Fibroblast of skin of scalp (primary cell): ENCODE results near the gene PPM1H.
A peak's percentile ranks its signal among the peaks of the same experiment; 100 is the strongest.

Source experiments
- DNase-seq: peaks from one replicate; pipeline ENCODE4 v3.0.0-alpha.2; 2013

The PPM1H gene

GRCh38 chr12:62709311-62709710, 225.6 kb downstream of the PPM1H start:
- peak; percentile 80 for DNase-seq

GRCh38 chr12:62707939-62708338, 227.0 kb downstream of the PPM1H start:
- DNase-seq: no peak

GRCh38 chr12:62705846-62706245, 229.1 kb downstream of the PPM1H start:
- DNase-seq: no peak

GRCh38 chr12:62703011-62703380, 232.0 kb downstream of the PPM1H start:
- peak; percentile 75 for DNase-seq

- DNase-seq: no peak
Observed at GRCh38 chr12:62701492-62701891, 233.5 kb downstream of the PPM1H start.

- DNase-seq: no peak
Observed at GRCh38 chr12:62700091-62700880, 234.7 kb downstream of the PPM1H start.

GRCh38 chr12:62698701-62699101, 236.2 kb downstream of the PPM1H start:
- DNase-seq: peak; percentile 85

- no peak for DNase-seq
Observed at GRCh38 chr12:62697893-62698292, 237.1 kb downstream of the PPM1H start.

GRCh38 chr12:62695696-62696095, 239.3 kb downstream of the PPM1H start:
- no peak for DNase-seq

GRCh38 chr12:62694632-62695031, 240.3 kb downstream of the PPM1H start:
- no peak for DNase-seq

- DNase-seq: no peak
Observed at GRCh38 chr12:62694116-62694515, 240.8 kb downstream of the PPM1H start.

- DNase-seq: no peak
Observed at GRCh38 chr12:62693376-62694050, 241.4 kb downstream of the PPM1H start.

GRCh38 chr12:62692884-62693283, 242.1 kb downstream of the PPM1H start:
- peak; percentile 92 for DNase-seq

GRCh38 chr12:62691309-62691708, 243.6 kb downstream of the PPM1H start:
- DNase-seq: no peak

- no peak for DNase-seq
Observed at GRCh38 chr12:62689042-62689839, 245.7 kb downstream of the PPM1H start.

- DNase-seq: peak; percentile 83
Observed at GRCh38 chr12:62686938-62687337, 248.0 kb downstream of the PPM1H start.

- peak; percentile 91 for DNase-seq
Observed at GRCh38 chr12:62684570-62685295, 250.2 kb downstream of the PPM1H start.

GRCh38 chr12:62683776-62684569, 251.0 kb downstream of the PPM1H start:
- DNase-seq: peak; percentile 80

GRCh38 chr12:62681306-62681705, 253.6 kb downstream of the PPM1H start:
- no peak for DNase-seq

- no peak for DNase-seq
Observed at GRCh38 chr12:62679608-62680007, 255.3 kb downstream of the PPM1H start.

GRCh38 chr12:62677355-62677754, 257.6 kb downstream of the PPM1H start:
- DNase-seq: no peak
